HG02798 (cell line): ENCODE data around the gene PLAAT3.

Experiments
- ATAC-seq: cut with Tn5 transposase; IDR thresholded peaks from one replicate; pipeline ENCODE4 v1.9.1; 2021; ENCODE audit warnings: mild to moderate bottlenecking; ENCODE audit not compliant: unreplicated experiment, poor library complexity

Gene PLAAT3

GRCh38 chr11:63573881-63574855 lies 40.1 kb downstream of the PLAAT3 start:
- no peak for ATAC-seq

- peak; percentile 50 for ATAC-seq
Observed at GRCh38 chr11:63572026-63572688, 42.1 kb downstream of the PLAAT3 start.

- no peak for ATAC-seq
Observed at GRCh38 chr11:63569570-63569969, 44.7 kb downstream of the PLAAT3 start.

- ATAC-seq, result peak; percentile 78
Observed at GRCh38 chr11:63567044-63567840, 47.0 kb downstream of the PLAAT3 start.

- ATAC-seq, result no peak
Observed at GRCh38 chr11:63564784-63565350, 49.4 kb downstream of the PLAAT3 start.

- ATAC-seq, result peak; percentile 73
Observed at GRCh38 chr11:63564056-63564774, 50.0 kb downstream of the PLAAT3 start.

- no peak for ATAC-seq
Observed at GRCh38 chr11:63563201-63564055, 50.8 kb downstream of the PLAAT3 start, which contains the start of gene PLAAT2. Gene PLAAT2, minus strand, starts transcription at chr11:63563379. Its CDS starts 55 bp downstream, at chr11:63563324.

GRCh38 chr11:63560506-63561180 lies 53.6 kb downstream of the PLAAT3 start:
- no peak for ATAC-seq

GRCh38 chr11:63558459-63559157 lies 55.6 kb downstream of the PLAAT3 start:
- ATAC-seq, result no peak

GRCh38 chr11:63557570-63557969 lies 56.7 kb downstream of the PLAAT3 start:
- ATAC-seq, result no peak

GRCh38 chr11:63556404-63557013 lies 57.7 kb downstream of the PLAAT3 start:
- ATAC-seq, result no peak

GRCh38 chr11:63554877-63555223 lies 59.4 kb downstream of the PLAAT3 start:
- no peak for ATAC-seq

GRCh38 chr11:63553759-63554158 lies 60.5 kb downstream of the PLAAT3 start:
- ATAC-seq, result no peak

GRCh38 chr11:63552921-63553320 lies 61.3 kb downstream of the PLAAT3 start:
- no peak for ATAC-seq

GRCh38 chr11:63551889-63552266 lies 62.4 kb downstream of the PLAAT3 start:
- no peak for ATAC-seq

- ATAC-seq, result no peak
Observed at GRCh38 chr11:63551091-63551888, 62.9 kb downstream of the PLAAT3 start.
